GM21515 (cell line): ENCODE data around the gene PTTG2.
"Not testable (repeated sequence)": the region's sequence is repeated elsewhere in the genome, so short reads cannot be mapped to it uniquely, and the experiment has no call there.

ENCODE experiments used
- ATAC-seq: cut with Tn5 transposase; IDR thresholded peaks from one replicate; pipeline ENCODE4 v1.9.1; 2021; ENCODE audit not compliant: unreplicated experiment

Gene PTTG2

GRCh38 chr4:37953620-37954293 lies 6.4 kb upstream of the PTTG2 start:
- no peak for ATAC-seq

- no peak for ATAC-seq
Observed at GRCh38 chr4:37956941-37957340, 3.3 kb upstream of the PTTG2 start.

GRCh38 chr4:37958932-37959331 lies 1.3 kb upstream of the PTTG2 start:
- ATAC-seq: no peak

GRCh38 chr4:37960679-37961450 lies 667 bp downstream of the PTTG2 start:
- no peak for ATAC-seq

- peak; percentile 71 for ATAC-seq
Observed at GRCh38 chr4:37964734-37965457, 4.7 kb downstream of the PTTG2 start.

GRCh38 chr4:37966044-37966443 lies 5.8 kb downstream of the PTTG2 start:
- no peak for ATAC-seq

GRCh38 chr4:37967736-37968135 lies 7.5 kb downstream of the PTTG2 start:
- ATAC-seq: no peak

GRCh38 chr4:37968747-37969146 lies 8.5 kb downstream of the PTTG2 start:
- ATAC-seq: no peak

- no peak for ATAC-seq
Observed at GRCh38 chr4:37970702-37971101, 10.5 kb downstream of the PTTG2 start.

GRCh38 chr4:37971202-37971601 lies 11.0 kb downstream of the PTTG2 start:
- ATAC-seq: no peak

- ATAC-seq: no peak
Observed at GRCh38 chr4:37973441-37973840, 13.2 kb downstream of the PTTG2 start.

GRCh38 chr4:37975321-37975822 lies 15.2 kb downstream of the PTTG2 start:
- ATAC-seq: not testable (repeated sequence)

- ATAC-seq: no peak
Observed at GRCh38 chr4:37976507-37976906, 16.3 kb downstream of the PTTG2 start.

- ATAC-seq: peak; percentile 83
Observed at GRCh38 chr4:37976991-37977470, 16.8 kb downstream of the PTTG2 start.

GRCh38 chr4:37977471-37978247 lies 17.5 kb downstream of the PTTG2 start:
- ATAC-seq: peak; percentile 56

GRCh38 chr4:37978248-37978924 lies 18.2 kb downstream of the PTTG2 start:
- peak; percentile 21 for ATAC-seq

- ATAC-seq: no peak
Observed at GRCh38 chr4:37980246-37980645, 20.0 kb downstream of the PTTG2 start.

GRCh38 chr4:37981425-37981824 lies 21.2 kb downstream of the PTTG2 start:
- ATAC-seq: no peak

GRCh38 chr4:37981844-37982720 lies 21.9 kb downstream of the PTTG2 start:
- ATAC-seq: no peak
